Peyer's patch (tissue), 4 donors: ENCODE results near the gene SMARCD1. TPM values are rescaled to one million over a fixed set of nuclear protein-coding genes. Genes with fewer than 3 reads are reported as not detected.

Source experiments
- DNase-seq, 3 donors: peaks; one replicate each; pipeline ENCODE4 v3.0.0-alpha.2; 2017 to 2019
- H3K27ac ChIP-seq, 4 donors: fragments of 200-600 bp; sonication (generic); one replicate each; pipeline ENCODE4 v1.5.1; 2016 to 2019
- H3K27me3 ChIP-seq, 2 donors: fragments of 200-600 bp; sonication (generic); one replicate each; pipeline ENCODE4 v1.5.1; 2019
- H3K36me3 ChIP-seq, 3 donors: fragments of 200-600 bp; sonication (generic); one replicate each; pipeline ENCODE4 v1.5.1; 2016 to 2019
- H3K4me1 ChIP-seq, 4 donors: fragments of 200-600 bp; sonication (generic); one replicate each; pipeline ENCODE4 v1.5.1; 2016 to 2019
- H3K4me3 ChIP-seq, 4 donors: fragments of 200-600 bp; sonication (generic); 1 replicate in 3 of 4; 2 replicates in 1 of 4; pipeline ENCODE4 v1.5.1; 2016 to 2019; ENCODE audit warnings: mild to moderate bottlenecking in 1 of 4
- H3K9me3 ChIP-seq, 4 donors: fragments of 200-600 bp; sonication (generic); one replicate each; pipeline ENCODE4 v1.5.1; 2016 to 2019; ENCODE audit warnings: mild to moderate bottlenecking in 1 of 4
- POLR2A ChIP-seq, 2 donors: fragments of 450-650 bp; IDR thresholded peaks; one replicate each; pipeline ENCODE4 v1.5.1; 2017; ENCODE audit warnings: antibody characterized with exemption in 2 of 2, mild to moderate bottlenecking in 2 of 2, moderate library complexity in 2 of 2
- total RNA-seq, 4 donors: library from RNA; depleted of rRNA; stranded (reverse); fragments of >200 nt; gene quantifications; one replicate each; pipeline ENCODE4 v1.1.0, GENCODE V29; 2016
- TF ChIP-seq, protein P1 (sequence below), 6 experiments: fragments of 450-650 bp in 4 of 6; fragments of 200-600 bp in 2 of 6; sonication (generic) in 1 of 6; IDR thresholded peaks; one replicate each; pipeline ENCODE4 v1.5.1; 2017 to 2019; ENCODE audit warnings: antibody characterized with exemption in 6 of 6, mild to moderate bottlenecking in 3 of 6, moderate library complexity in 1 of 6

Gene SMARCD1
- total RNA-seq, 4 donors from 2014 or later: 76.5 to 126 (median 95.1) TPM

DNA sequence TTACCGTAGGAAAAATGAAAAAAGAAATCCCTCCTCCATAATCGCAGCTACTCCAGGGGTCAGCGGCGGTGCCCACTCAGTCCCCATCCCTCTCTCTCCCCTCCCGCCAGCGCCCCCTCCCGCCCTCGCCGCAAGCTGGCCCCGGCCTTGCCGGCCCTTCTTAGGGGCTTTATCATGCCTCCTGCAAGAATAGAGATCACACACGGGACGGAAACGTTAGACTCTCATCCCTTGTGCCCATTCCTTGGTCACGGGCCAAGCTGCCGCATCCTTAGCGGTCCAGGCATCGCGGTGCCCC, 26.2 kb downstream of the SMARCD1 start:
- Histone ChIP-seq H3K36me3 (peaks cover 0 to 10% (median 0%) of the 10 kb centered on the region in 3 donors), H3K27ac (peak overlapping the region; percentile 79 to 97 (median 94)), H3K27me3 (no peaks in the 10 kb centered on the region), H3K4me3 (peak overlapping the region; percentile 19 to 43 (median 38)), H3K4me1 (peaks cover 0 to 54% (median 28%) of the 10 kb centered on the region in 4 donors), H3K9me3 (no peaks in the 10 kb centered on the region)
- no peak for TF ChIP-seq POLR2A (IDR thresholded peaks at IDR 0.05)
- TF ChIP-seq, protein P1, sequence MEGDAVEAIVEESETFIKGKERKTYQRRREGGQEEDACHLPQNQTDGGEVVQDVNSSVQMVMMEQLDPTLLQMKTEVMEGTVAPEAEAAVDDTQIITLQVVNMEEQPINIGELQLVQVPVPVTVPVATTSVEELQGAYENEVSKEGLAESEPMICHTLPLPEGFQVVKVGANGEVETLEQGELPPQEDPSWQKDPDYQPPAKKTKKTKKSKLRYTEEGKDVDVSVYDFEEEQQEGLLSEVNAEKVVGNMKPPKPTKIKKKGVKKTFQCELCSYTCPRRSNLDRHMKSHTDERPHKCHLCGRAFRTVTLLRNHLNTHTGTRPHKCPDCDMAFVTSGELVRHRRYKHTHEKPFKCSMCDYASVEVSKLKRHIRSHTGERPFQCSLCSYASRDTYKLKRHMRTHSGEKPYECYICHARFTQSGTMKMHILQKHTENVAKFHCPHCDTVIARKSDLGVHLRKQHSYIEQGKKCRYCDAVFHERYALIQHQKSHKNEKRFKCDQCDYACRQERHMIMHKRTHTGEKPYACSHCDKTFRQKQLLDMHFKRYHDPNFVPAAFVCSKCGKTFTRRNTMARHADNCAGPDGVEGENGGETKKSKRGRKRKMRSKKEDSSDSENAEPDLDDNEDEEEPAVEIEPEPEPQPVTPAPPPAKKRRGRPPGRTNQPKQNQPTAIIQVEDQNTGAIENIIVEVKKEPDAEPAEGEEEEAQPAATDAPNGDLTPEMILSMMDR (IDR thresholded peaks at IDR 0.05): no peak
- no peak for DNase-seq

DNA sequence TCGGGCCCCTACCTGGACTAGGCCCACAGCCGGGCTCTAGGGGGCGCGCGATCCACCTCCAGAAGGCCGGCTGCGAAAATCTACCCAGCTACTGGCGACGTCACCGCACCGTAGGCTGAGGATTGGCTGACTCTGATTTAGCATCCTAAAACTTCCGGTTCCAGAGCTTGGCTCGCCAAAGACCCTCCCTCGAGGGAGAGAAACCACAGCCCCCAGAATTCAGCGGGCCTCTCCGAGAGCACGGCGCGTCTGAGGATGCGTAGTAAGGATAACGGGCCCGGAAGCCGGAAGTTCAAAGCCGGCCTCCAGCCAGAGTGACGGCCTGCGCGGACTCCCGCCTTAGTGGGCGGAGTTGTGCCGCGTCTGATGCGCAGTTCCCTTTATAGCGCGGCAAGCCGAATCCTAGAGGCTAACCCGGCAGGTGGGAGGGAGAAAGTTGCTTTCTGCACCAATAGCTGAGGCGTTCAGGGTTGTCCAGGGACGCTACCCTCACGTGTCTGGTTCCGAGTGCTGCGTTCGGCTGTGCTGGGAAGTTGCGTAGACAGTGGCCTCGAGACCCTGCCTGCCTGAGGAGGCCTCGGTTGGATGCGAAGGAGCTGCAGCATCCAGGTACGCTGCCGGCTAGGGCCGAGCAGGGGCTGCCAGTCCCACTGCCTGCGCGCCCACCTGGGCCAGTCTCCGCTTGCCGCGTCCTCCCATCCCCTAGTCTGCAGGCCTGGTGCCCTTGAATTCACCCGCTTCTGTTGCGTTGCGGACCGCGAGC, 26.7 kb downstream of the SMARCD1 start, which contains the start of gene COX14:
TSS of gene COX14 (plus strand) at position 544 of the 763 bp plus-strand sequence. CDS start 7,808 bp downstream, outside the sequence.
- peak within 1 kb of the TSS; percentile 61 to 89 (median 77) for H3K4me3 ChIP-seq
- peak; percentile 99 to 100 (median 99) for DNase-seq
- H3K27me3 ChIP-seq: no peaks in the 10 kb centered on the region
- peaks cover 0 to 55% (median 28%) of the 10 kb centered on the region in 4 donors for H3K4me1 ChIP-seq
- peaks cover 0 to 12% (median 0%) of the 10 kb centered on the region in 3 donors for H3K36me3 ChIP-seq
- TF ChIP-seq, protein P1 (IDR thresholded peaks at IDR 0.05): peak; percentile 92 to 95 (median 93)
- peak; percentile 95 to 97 for TF ChIP-seq POLR2A (IDR thresholded peaks at IDR 0.05)
- H3K9me3 ChIP-seq: no peaks in the 10 kb centered on the region
- peak within 1 kb of the TSS; percentile 89 to 97 (median 94) for H3K27ac ChIP-seq

DNA sequence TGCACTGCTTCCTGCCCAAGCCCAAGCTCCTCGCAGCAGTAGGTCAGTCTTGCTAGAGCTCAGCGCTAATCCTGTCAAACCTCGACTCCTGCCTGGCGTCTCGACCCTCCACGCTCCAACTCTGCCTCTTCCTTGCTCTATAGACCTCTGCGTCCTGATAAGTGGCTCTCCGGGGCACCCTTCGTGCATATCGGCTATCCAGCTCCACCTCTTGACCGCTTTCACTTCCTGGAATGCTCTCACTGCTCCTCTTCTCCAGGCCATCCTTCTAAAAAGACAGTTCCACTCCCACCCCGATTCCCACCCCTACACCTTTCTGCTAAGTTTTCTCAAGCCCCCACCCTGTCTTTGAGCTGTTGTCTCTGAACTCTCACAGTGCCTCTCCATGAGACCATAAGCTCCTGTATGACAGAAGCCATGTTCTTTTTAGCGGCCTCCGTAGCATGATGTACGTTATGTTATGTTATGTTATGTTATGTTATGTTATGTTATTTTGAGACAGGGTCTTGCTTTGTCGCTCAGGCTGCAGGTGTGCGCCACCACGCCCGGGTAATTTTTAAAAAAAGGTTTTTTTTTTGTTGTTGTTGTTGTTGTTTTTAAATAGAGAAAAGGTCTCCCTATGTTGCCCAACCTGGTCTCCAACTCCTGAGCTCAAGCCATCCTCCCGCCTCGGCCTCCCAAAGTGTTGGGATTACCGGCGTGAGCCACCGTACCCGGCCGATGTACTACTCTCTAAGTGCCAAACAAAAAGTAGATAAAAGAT, 27.5 kb downstream of the SMARCD1 start:
- peak overlapping the region; percentile 89 to 97 (median 94) for H3K27ac ChIP-seq
- H3K4me1 ChIP-seq: peaks cover 0 to 60% (median 28%) of the 10 kb centered on the region in 4 donors
- H3K4me3 ChIP-seq: peak overlapping the region; percentile 61 to 89 (median 77)
- TF ChIP-seq, protein P1 (IDR thresholded peaks at IDR 0.05): no peak
- H3K27me3 ChIP-seq: no peaks in the 10 kb centered on the region
- no peaks in the 10 kb centered on the region for H3K9me3 ChIP-seq
- DNase-seq: peak in 1 of 3 donors; percentile 74
- H3K36me3 ChIP-seq: peaks cover 0 to 12% (median 0%) of the 10 kb centered on the region in 3 donors

DNA sequence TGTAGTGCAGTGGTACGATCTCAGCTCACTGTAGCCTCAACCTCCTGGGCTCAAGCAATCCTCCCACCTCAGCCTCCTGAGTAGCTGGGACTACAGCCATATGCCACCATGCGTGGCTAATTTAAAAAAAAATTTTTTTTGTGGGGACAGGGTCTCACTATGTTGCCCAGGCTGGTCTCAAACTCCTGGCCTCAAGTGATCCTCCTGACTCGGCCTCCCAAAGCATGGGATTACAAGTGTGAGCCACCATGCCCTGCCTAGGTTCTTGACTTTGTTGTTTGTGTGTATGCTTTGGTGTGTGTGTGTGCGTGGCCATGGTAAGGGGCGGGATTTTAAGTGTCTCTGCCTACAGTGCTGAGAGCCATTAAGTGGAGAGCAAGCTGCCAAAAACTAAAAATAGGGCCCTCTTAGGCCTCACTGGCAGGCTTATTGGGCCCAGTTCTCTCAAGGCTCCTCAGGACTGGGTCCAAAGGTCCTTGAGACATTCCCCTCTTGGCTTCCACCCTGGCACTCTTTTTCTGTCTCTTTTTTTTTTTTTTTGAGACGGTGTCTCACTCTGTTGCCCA, 32.0 kb downstream of the SMARCD1 start:
- no peak for DNase-seq
- H3K36me3 ChIP-seq: peaks cover 0 to 46% (median 0%) of the 10 kb centered on the region in 3 donors
- TF ChIP-seq, protein P1 (IDR thresholded peaks at IDR 0.05): no peak
- no peak for TF ChIP-seq POLR2A (IDR thresholded peaks at IDR 0.05)
- peaks cover 0 to 51% (median 7%) of the 10 kb centered on the region in 4 donors for H3K4me1 ChIP-seq
- no peaks in the 10 kb centered on the region for H3K27me3 ChIP-seq
- H3K4me3 ChIP-seq: no peak overlapping the region
- no peak overlapping the region for H3K27ac ChIP-seq
- H3K9me3 ChIP-seq: no peaks in the 10 kb centered on the region

DNA sequence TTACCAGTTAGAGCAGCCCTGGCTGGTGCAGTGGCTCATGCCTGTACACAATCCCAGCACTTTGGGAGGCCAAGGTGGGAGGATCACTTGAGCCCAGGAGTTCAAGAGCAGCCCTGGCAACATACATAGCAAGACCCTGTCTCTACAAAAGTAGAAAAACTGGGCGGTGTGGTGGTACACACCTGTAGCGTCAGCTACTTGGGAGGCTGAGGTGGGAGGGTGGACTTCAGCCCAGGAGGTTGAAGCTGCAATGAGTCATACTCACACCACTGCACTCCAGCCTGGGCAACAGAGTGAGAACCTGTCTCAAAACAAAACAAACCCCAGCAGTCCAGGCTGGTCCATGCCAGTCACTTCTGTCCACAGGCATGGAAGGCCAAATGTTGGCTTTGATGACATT, 34.2 kb downstream of the SMARCD1 start:
- TF ChIP-seq, protein P1 (IDR thresholded peaks at IDR 0.05): no peak
- no peak for TF ChIP-seq POLR2A (IDR thresholded peaks at IDR 0.05)
- H3K36me3 ChIP-seq: peaks cover 0 to 66% (median 0%) of the 10 kb centered on the region in 3 donors
- no peak overlapping the region for H3K27ac ChIP-seq
- H3K9me3 ChIP-seq: no peaks in the 10 kb centered on the region
- DNase-seq: no peak
- H3K4me1 ChIP-seq: peaks cover 0 to 34% (median 0%) of the 10 kb centered on the region in 4 donors
- H3K27me3 ChIP-seq: no peaks in the 10 kb centered on the region
- no peak overlapping the region for H3K4me3 ChIP-seq
